HepG2 (cell line): ENCODE measurements around the gene THBS2. TPM values are rescaled to one million over a fixed set of nuclear protein-coding genes. Genes with fewer than 3 reads are reported as not detected.

Source experiments
- ATAC-seq: fragments of 200-7000 bp; cut with Tn5 transposase; 3 replicates; pipeline ENCODE4 v1.9.1; 2020; ENCODE audit warnings: mild to moderate bottlenecking, moderate library complexity
- BruUV-seq: library from RNA; stranded (reverse); fragments of 400-500 nt; replicated peaks from 2 replicates; lab custom pipeline; 2021; lab: Mats Ljungman, UMichigan
- CTCF ChIA-PET: fragments of 300-600 bp; formaldehyde crosslinking; extraction: SDS; loops from one replicate; lab custom pipeline; 2021; ENCODE audit warnings: low total read pairs, inconsistent platforms, low intra/inter-chr PET ratio; lab: Yijun Ruan, JAX
- POLR2A ChIA-PET: fragments of 350-600 bp; sonication (Branson Sonifier 250); formaldehyde crosslinking; loops from one replicate; lab custom pipeline; 2020; ENCODE audit warnings: antibody characterized with exemption, inconsistent platforms; lab: Yijun Ruan, JAX
- DNase-seq: peaks from one replicate; pipeline ENCODE4 v3.0.0-alpha.2; 2015; ENCODE audit warnings: low spot score
- FAIRE-seq: peaks from 3 replicates; lab custom pipeline; 2011; peaks lifted over from hg19 to GRCh38; lab: Jason Lieb, UNC
- H2AFZ ChIP-seq: one replicate; pipeline ENCODE4 v1.6.1; 2011; ENCODE audit warnings: low read length, inconsistent platforms
- H3K27ac ChIP-seq: fragments of 300-600 bp; 3 replicates; pipeline ENCODE4 v1.8.0; 2011; ENCODE audit warnings: mixed run types, mild to moderate bottlenecking, mixed read lengths, low read length, inconsistent platforms; ENCODE audit not compliant: insufficient read depth; ENCODE audit errors: extremely low read length
- H3K27me3 ChIP-seq, 2 experiments: fragments of 200-600 bp in 1 of 2; 2 replicates in 1 of 2; 3 replicates in 1 of 2; pipeline versions ENCODE4 v1.6.0 to v1.8.0; 2011; ENCODE audit warnings: low read length in 2 of 2, mild to moderate bottlenecking in 2 of 2, moderate library complexity in 2 of 2, inconsistent platforms in 1 of 2; ENCODE audit not compliant: insufficient read depth in 2 of 2, control insufficient read depth in 1 of 2
- H3K36me3 ChIP-seq, 2 experiments: fragments of 200-600 bp in 1 of 2; replicated peaks in 1 of 2; 2 replicates in 1 of 2; 3 replicates in 1 of 2; pipeline versions ENCODE4 v1.5.1 to v1.8.0; 2011; ENCODE audit warnings: low read length in 2 of 2, inconsistent platforms in 1 of 2; ENCODE audit not compliant: insufficient read depth in 2 of 2, control insufficient read depth in 1 of 2
- H3K4me1 ChIP-seq: 2 replicates; pipeline ENCODE4 v1.5.1; 2012; ENCODE audit warnings: low read length, inconsistent platforms; ENCODE audit not compliant: insufficient read depth
- H3K4me2 ChIP-seq: 2 replicates; pipeline ENCODE4 v1.6.0; 2011; ENCODE audit warnings: low read depth, low read length, inconsistent platforms
- H3K4me3 ChIP-seq, 3 experiments: fragments of 200-600 bp in 1 of 3; sonication (generic), shearing (Covaris generic) in 1 of 3; replicated peaks in 1 of 3; 2 replicates each; pipeline ENCODE4 v1.5.1; 2011 to 2016; ENCODE audit warnings: low read length in 3 of 3, inconsistent platforms in 2 of 3, low read depth in 2 of 3, mild to moderate bottlenecking in 2 of 3, control low read depth in 1 of 3, mixed read lengths in 1 of 3; ENCODE audit not compliant: insufficient read depth in 1 of 3
- H3K79me2 ChIP-seq: one replicate; pipeline ENCODE4 v1.6.1; 2011; ENCODE audit warnings: low read length, inconsistent platforms; ENCODE audit not compliant: insufficient read depth
- H3K9ac ChIP-seq: 2 replicates; pipeline ENCODE4 v1.6.0; 2011; ENCODE audit warnings: mild to moderate bottlenecking, low read depth, low read length, inconsistent platforms; ENCODE audit not compliant: insufficient read depth
- H3K9me3 ChIP-seq: 2 replicates; pipeline ENCODE4 v1.5.1; 2012; ENCODE audit warnings: mild to moderate bottlenecking, low read length
- H4K20me1 ChIP-seq: 2 replicates; pipeline ENCODE4 v1.6.0; 2011; ENCODE audit warnings: inconsistent platforms, mild to moderate bottlenecking, low read length, moderate library complexity; ENCODE audit not compliant: insufficient read depth
- ERF ChIP-seq: IDR thresholded peaks from 2 replicates; pipeline ENCODE4 v1.6.1; 2018; ENCODE audit warnings: missing biosample characterization, missing genetic modification reagents
- MTF2 ChIP-seq: sonication (generic); formaldehyde crosslinking; IDR thresholded peaks from 2 replicates; pipeline ENCODE4 v1.5.0; 2020; ENCODE audit warnings: missing genetic modification reagents, borderline replicate concordance
- SALL1 ChIP-seq: sonication (generic); formaldehyde crosslinking; IDR thresholded peaks from 2 replicates; pipeline ENCODE4 v1.8.0; 2022; ENCODE audit warnings: mild to moderate bottlenecking, missing genetic modification reagents
- ZNF354B ChIP-seq: sonication (generic); formaldehyde crosslinking; IDR thresholded peaks from 2 replicates; pipeline ENCODE4 v1.8.0; 2022; ENCODE audit warnings: mild to moderate bottlenecking, missing genetic modification reagents
- ZNF510 ChIP-seq: sonication (generic); formaldehyde crosslinking; IDR thresholded peaks from 2 replicates; pipeline ENCODE4 v1.4.0; 2020; ENCODE audit warnings: low read depth, mild to moderate bottlenecking, missing genetic modification reagents
- WGBS: methylation state at CpG from one replicate; pipeline ENCODE4 v1.1.6; 2017; ENCODE audit warnings: low lambda C conversion rate; 5-methylcytosine and 5-hydroxymethylcytosine counted together
- in situ Hi-C: cut with HindIII; loops from 2 replicates; pipeline ENCODE4 v1.10.0; 2017; ENCODE audit warnings: low pct_unique_long_range_greater_than_20kb; ENCODE audit not compliant: extremely low pct_ligation_motif_present
- intact Hi-C: fragments of 100-400 bp; cut with micrococcal nuclease; formaldehyde crosslinking; loops from one replicate; pipeline ENCODE4 v1.10.0; 2022; ENCODE audit not compliant: unreplicated experiment
- polyA plus RNA-seq, 8 experiments: library from polyadenylated mRNA; depleted of rRNA in 3 of 8; stranded (reverse) in 7 of 8; unstranded in 1 of 8; fragments of >200 nt; fragmentation: Illumina TruSeq in 4 of 8; extraction: Trizol in 4 of 8; gene quantifications; 2 replicates each; pipeline versions ENCODE4 v1.2.1 to v1.2.3, GENCODE V29; 2011 to 2016; ENCODE audit warnings: low read depth in 4 of 8, missing spikeins in 1 of 8, mixed read lengths in 1 of 8; ENCODE audit not compliant: insufficient read depth in 1 of 8
- total RNA-seq, 5 experiments: library from RNA; depleted of rRNA; stranded (reverse); fragments of >200 nt; fragmentation: Illumina TruSeq; extraction: Trizol; gene quantifications; 2 replicates each; pipeline ENCODE4 v1.2.3, GENCODE V29; 2016; ENCODE audit warnings: low read depth in 1 of 5
- TF ChIP-seq, protein P1 (sequence below): fragments of 450-650 bp; IDR thresholded peaks from 2 replicates; pipeline ENCODE4 v1.6.1; 2017

THBS2 gene
- total and polyA plus RNA-seq, 2 of the 13 experiments (the other 11 are each of a cell fraction or from before 2014, with no cell fraction given), result 0.12 to 0.15 TPM

DNA sequence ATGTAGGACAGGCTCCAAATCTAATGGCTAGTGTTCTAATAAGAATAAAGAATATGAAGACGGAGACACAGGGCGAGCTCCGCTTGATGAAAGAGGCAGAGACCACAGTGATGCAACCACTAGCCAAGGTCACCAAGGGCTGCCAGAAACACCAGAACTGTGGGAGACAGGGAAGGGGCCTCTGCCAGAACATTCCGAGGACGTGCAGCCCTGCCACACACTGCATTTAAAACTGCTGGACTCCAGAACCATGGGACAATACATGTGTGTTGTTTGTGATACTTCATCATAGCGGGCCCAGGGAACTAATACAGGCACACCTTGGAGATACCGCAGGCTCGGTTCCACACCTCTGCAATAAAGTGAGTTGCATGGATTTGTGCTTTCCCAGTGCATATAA, 2.9 kb upstream of the THBS2 start:
- no peak overlapping the region for H2AFZ ChIP-seq
- DNase-seq (no peak), FAIRE-seq (no peak), ATAC-seq (no peak)
- ChIA-PET POLR2A (no interaction called here), CTCF (no interaction called here)
- H3K79me2 ChIP-seq, result no peaks in the 10 kb centered on the region
- in situ Hi-C loops, result no loop called here
- no peak overlapping the region for H3K4me3 ChIP-seq
- no peak overlapping the region for H3K4me2 ChIP-seq
- WGBS, result 38% methylated on average over 5 of the region's 8 CpGs
- no peaks in the 10 kb centered on the region for H4K20me1 ChIP-seq
- BruUV-seq, result no TSS peak
- H3K4me1 ChIP-seq, result no peaks in the 10 kb centered on the region
- intact Hi-C loops, result no loop called here
- peaks cover 8 to 80% of the 10 kb centered on the region in 2 experiments; a peak in 4 of 5 replicates for H3K27me3 ChIP-seq
- no peak for TF ChIP-seq MTF2
- no peak for TF ChIP-seq ZNF354B (CRISPR knock-in tag)
- H3K36me3 ChIP-seq, result no peaks in the 10 kb centered on the region
- H3K27ac ChIP-seq, result no peak overlapping the region
- H3K9ac ChIP-seq, result no peak overlapping the region
- H3K9me3 ChIP-seq, result no peaks in the 10 kb centered on the region

DNA sequence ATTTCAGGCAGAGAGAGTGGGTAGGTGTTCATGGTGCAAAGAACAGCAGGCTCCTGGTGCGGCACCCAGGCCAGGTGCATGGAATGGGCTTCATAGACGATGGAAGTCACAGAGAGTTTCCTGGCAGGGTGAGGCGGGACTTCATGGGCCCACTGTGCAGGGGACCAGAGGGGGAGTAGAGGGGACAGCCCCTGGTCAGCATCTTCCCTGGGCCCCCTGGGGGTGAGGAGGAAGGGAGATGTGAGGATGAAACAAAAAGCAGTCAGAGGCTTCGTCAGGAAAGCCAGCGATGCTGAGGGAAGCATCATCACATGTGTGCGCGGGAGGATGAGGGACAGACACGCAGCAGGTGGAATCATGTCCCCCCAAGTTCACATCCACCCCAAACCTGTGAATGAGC, 2.4 kb upstream of the THBS2 start:
- Histone ChIP-seq H3K27ac (no peak overlapping the region), H4K20me1 (no peaks in the 10 kb centered on the region), H3K4me3 (no peak overlapping the region), H3K79me2 (no peaks in the 10 kb centered on the region), H3K4me2 (no peak overlapping the region), H3K36me3 (no peaks in the 10 kb centered on the region), H3K9me3 (no peaks in the 10 kb centered on the region), H3K4me1 (no peaks in the 10 kb centered on the region), H2AFZ (no peak overlapping the region), H3K27me3 (peaks cover 8 to 80% of the 10 kb centered on the region in 2 experiments; a peak in 4 of 5 replicates), H3K9ac (no peak overlapping the region)
- no peak for FAIRE-seq
- 54% methylated on average over 8 of the region's 8 CpGs for WGBS
- BruUV-seq, result no TSS peak
- no peak for DNase-seq
- TF ChIP-seq SALL1 (CRISPR knock-in tag), result no peak
- no peak for TF ChIP-seq ERF
- TF ChIP-seq, protein P1, sequence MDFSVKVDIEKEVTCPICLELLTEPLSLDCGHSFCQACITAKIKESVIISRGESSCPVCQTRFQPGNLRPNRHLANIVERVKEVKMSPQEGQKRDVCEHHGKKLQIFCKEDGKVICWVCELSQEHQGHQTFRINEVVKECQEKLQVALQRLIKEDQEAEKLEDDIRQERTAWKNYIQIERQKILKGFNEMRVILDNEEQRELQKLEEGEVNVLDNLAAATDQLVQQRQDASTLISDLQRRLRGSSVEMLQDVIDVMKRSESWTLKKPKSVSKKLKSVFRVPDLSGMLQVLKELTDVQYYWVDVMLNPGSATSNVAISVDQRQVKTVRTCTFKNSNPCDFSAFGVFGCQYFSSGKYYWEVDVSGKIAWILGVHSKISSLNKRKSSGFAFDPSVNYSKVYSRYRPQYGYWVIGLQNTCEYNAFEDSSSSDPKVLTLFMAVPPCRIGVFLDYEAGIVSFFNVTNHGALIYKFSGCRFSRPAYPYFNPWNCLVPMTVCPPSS, result no peak
- TF ChIP-seq ZNF510 (CRISPR knock-in tag), result no peak
- ATAC-seq, result no peak
- intact Hi-C loops (no loop called here), in situ Hi-C loops (no loop called here)
- ChIA-PET CTCF (no interaction called here), POLR2A (no interaction called here)
